ENCODE measurements around the gene DDB1. TPM values are rescaled to one million over a fixed set of nuclear protein-coding genes. Genes with fewer than 3 reads are reported as not detected.
A peak's percentile ranks its signal among the peaks of the same experiment; 100 is the strongest.

DDB1 gene
- total RNA-seq, 1 donor from 2014 or later: 130 TPM

DNA sequence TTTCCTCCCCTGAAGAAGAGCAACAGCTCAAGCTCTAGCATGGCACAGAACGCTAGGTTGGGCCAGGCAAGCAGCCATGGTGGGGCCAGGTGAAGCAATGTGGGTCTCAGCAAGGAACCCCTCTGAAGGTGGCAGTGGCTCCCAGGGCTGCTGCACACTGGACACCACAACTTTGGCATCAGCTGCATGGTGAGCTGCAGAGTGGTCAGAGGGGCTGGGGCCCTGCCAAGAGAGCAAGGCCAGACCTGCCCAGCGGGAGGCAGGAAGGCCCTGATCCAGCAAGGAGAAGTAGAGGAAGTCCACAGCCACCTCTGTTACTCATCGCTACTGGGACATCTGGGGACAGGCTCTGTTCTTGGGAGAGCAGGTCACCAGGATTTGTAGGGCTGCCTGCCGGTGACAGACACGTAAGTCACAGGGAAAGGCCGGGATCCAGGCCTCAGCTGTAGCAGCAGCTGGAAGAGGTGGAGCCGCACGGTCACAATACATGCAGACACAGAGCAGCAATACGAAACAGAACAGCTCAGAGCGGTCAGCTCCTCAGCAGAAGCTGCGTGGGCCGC, 16.4 kb upstream of the DDB1 start:
- TF ChIP-seq, protein P1, sequence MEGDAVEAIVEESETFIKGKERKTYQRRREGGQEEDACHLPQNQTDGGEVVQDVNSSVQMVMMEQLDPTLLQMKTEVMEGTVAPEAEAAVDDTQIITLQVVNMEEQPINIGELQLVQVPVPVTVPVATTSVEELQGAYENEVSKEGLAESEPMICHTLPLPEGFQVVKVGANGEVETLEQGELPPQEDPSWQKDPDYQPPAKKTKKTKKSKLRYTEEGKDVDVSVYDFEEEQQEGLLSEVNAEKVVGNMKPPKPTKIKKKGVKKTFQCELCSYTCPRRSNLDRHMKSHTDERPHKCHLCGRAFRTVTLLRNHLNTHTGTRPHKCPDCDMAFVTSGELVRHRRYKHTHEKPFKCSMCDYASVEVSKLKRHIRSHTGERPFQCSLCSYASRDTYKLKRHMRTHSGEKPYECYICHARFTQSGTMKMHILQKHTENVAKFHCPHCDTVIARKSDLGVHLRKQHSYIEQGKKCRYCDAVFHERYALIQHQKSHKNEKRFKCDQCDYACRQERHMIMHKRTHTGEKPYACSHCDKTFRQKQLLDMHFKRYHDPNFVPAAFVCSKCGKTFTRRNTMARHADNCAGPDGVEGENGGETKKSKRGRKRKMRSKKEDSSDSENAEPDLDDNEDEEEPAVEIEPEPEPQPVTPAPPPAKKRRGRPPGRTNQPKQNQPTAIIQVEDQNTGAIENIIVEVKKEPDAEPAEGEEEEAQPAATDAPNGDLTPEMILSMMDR (IDR thresholded peaks at IDR 0.05): no peak
- no peaks in the 10 kb centered on the region for H3K9me3 ChIP-seq
- no peak overlapping the region for H3K4me3 ChIP-seq
- intact Hi-C loops (cut with DNase I): no loop called here
- H3K4me1 ChIP-seq: no peaks in the 10 kb centered on the region
- peaks cover 49 to 62% of the 10 kb centered on the region in 2 donors for H3K36me3 ChIP-seq
- no peak overlapping the region for H3K27ac ChIP-seq
- H3K27me3 ChIP-seq: no peaks in the 10 kb centered on the region
- DNase-seq (ENCODE audit: low spot score in 2 of 2): no peak

DNA sequence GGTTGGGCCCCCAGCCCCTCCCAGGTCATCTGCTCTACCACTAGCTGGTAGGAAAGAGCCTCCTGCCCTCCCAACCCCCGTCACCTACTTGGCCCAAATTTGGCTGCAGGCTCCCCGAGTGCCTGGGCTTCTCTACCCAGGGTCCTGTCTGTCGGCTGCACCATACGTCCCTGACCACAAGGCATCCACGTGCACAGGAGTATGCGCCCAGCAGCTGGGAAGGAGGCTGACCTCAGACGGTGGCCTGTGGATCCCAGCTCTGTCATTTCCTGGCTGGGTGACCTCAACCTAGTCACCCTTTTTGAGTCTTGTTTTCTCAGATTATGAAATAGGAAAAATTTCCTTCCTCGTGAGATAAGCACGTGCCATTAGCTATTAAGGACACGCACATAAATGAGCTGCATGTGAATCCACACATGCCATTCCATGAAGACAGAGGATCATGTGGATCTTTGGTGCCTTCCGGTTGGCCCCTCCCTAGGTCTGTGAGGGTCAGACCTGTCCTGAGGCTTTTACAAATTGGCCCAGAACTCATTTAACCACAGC, 15.1 kb upstream of the DDB1 start:
- Histone ChIP-seq H3K36me3 (peaks cover 39 to 52% of the 10 kb centered on the region in 2 donors), H3K4me1 (no peaks in the 10 kb centered on the region), H3K27ac (no peak overlapping the region), H3K27me3 (no peaks in the 10 kb centered on the region), H3K9me3 (no peaks in the 10 kb centered on the region), H3K4me3 (no peak overlapping the region)
- TF ChIP-seq, protein P1 (IDR thresholded peaks at IDR 0.05): no peak
- peak in 1 of 2 donors; percentile 71 for DNase-seq (ENCODE audit: low spot score in 2 of 2)
- intact Hi-C loops (cut with DNase I): no loop called here

GRCh38 chr11:61345954-61346843, 13.3 kb upstream of the DDB1 start:
- no peak overlapping the region for H3K27ac ChIP-seq
- no peaks in the 10 kb centered on the region for H3K27me3 ChIP-seq
- TF ChIP-seq, protein P1 (IDR thresholded peaks at IDR 0.05): no peak
- H3K4me1 ChIP-seq: no peaks in the 10 kb centered on the region
- peaks cover 30 to 48% of the 10 kb centered on the region in 2 donors for H3K36me3 ChIP-seq
- intact Hi-C loops (cut with DNase I): no loop called here
- H3K9me3 ChIP-seq: no peaks in the 10 kb centered on the region
- H3K4me3 ChIP-seq: no peak overlapping the region
- no peak for DNase-seq (ENCODE audit: low spot score in 2 of 2)

DNA sequence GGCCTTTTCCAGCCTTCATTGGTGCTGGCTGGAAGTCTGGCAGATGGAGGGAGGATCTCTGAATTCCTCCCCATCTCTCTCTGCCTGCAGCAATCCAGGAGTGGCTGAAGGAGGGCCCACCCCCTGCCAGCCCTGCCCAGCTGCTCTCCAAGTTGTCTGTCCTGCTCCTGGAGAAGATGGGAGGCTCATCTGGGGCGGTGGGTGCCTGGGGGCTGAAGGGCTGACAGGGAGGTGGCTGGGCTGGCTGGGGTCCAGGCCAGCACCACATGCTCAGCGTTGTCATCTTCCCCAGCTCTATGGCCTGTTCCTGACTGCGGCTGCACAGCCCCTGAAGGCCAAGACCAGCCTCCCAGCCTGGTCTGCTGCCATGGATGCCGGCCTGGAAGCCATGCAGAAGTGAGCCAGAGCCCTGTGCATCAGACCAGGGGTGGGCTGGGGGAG, 12.3 kb upstream of the DDB1 start:
- Histone ChIP-seq H3K27me3 (no peaks in the 10 kb centered on the region), H3K36me3 (peaks cover 22 to 39% of the 10 kb centered on the region in 2 donors), H3K4me3 (no peak overlapping the region), H3K4me1 (no peaks in the 10 kb centered on the region), H3K27ac (no peak overlapping the region), H3K9me3 (no peaks in the 10 kb centered on the region)
- no peak for DNase-seq (ENCODE audit: low spot score in 2 of 2)
- TF ChIP-seq, protein P1 (IDR thresholded peaks at IDR 0.05): no peak
- intact Hi-C loops (cut with DNase I): no loop called here

DNA sequence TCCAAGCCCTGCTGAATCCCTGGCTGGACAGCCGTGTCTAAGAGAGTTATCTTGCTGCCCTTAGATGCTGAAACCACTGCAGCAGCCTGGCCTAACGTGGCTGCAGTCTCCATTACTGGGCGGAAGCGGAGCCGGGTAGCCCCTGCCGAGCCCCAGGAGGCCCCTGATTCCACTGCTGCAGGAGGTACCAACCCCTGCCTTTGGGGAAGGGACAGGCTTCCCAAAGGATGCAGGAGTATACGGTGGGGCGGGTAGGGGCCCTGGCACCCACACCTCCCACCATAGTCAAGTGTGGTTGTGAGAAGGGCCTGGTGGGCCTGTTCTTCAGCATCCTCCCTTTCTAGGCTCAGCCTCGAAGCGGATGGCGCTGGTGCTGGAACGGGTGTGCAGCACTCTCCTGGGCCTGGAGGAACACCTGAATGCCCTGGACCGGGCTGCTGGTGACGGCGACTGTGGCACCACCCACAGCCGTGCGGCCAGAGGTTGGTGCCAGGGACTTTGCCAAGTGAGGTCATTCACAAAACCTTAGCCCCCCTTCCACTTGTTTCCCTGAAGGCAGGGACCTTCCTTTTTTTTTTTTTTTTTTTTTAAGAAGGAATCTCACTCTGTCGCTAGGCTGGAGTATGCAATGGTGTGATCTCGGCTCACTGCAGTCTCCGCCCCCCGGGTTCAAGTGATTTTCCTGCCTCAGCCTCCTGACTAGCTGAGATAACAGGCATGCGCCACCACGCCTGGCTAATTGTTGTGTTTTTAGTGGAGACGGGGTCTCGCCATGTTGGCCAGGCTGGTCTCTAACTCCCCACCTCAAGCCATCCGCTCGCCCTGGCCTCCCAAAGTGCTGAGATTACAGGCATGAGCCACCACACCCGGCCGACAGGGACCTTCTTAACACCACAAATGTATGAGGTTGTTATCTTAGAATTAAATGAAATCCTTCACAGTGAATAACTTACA, 11.2 kb upstream of the DDB1 start:
- intact Hi-C loops (cut with DNase I): no loop called here
- TF ChIP-seq, protein P1 (IDR thresholded peaks at IDR 0.05): no peak
- Histone ChIP-seq H3K4me1 (no peaks in the 10 kb centered on the region), H3K4me3 (no peak overlapping the region), H3K36me3 (peaks cover 12 to 28% of the 10 kb centered on the region in 2 donors), H3K27me3 (no peaks in the 10 kb centered on the region), H3K27ac (no peak overlapping the region), H3K9me3 (no peaks in the 10 kb centered on the region)
- DNase-seq (ENCODE audit: low spot score in 2 of 2): no peak

Measured in ascending aorta (tissue), 2 donors.